DMS153 treated with DMSO at 0.1 percent for 48 hours (cell line): ENCODE data around the gene PNKD.
"Not testable (repeated sequence)": the region's sequence is repeated elsewhere in the genome, so short reads cannot be mapped to it uniquely, and the experiment has no call there.

ENCODE experiments used
- DNase-seq: peaks from one replicate; lab custom pipeline; 2025; ENCODE audit not compliant: unreplicated experiment; lab: John Stamatoyannopoulos, UW

PNKD gene

GRCh38 chr2:218272531-218273212, 2.4 kb downstream of the PNKD start:
- DNase-seq, result peak; percentile 87

- not testable (repeated sequence) for DNase-seq
These were observed 3.0 kb downstream of the PNKD start for GRCh38 chr2:218273214-218273907.

GRCh38 chr2:218273908-218274249, 3.6 kb downstream of the PNKD start:
- DNase-seq, result no peak

GRCh38 chr2:218274586-218274985, 4.3 kb downstream of the PNKD start:
- no peak for DNase-seq

GRCh38 chr2:218275371-218276072, 5.2 kb downstream of the PNKD start:
- no peak for DNase-seq

GRCh38 chr2:218276986-218277755, 6.9 kb downstream of the PNKD start:
- no peak for DNase-seq

- DNase-seq, result no peak
These were observed 7.6 kb downstream of the PNKD start for GRCh38 chr2:218277921-218278320.

- no peak for DNase-seq
These were observed 8.4 kb downstream of the PNKD start for GRCh38 chr2:218278531-218279360.

GRCh38 chr2:218280260-218280870, 10.0 kb downstream of the PNKD start:
- no peak for DNase-seq

- DNase-seq, result no peak
These were observed 11.1 kb downstream of the PNKD start for GRCh38 chr2:218281449-218281848.

GRCh38 chr2:218282173-218282991, 12.1 kb downstream of the PNKD start:
- DNase-seq, result no peak

- no peak for DNase-seq
These were observed 13.9 kb downstream of the PNKD start for GRCh38 chr2:218284106-218284811.

- no peak for DNase-seq
These were observed 15.3 kb downstream of the PNKD start for GRCh38 chr2:218285604-218286003.

- no peak for DNase-seq
These were observed 16.5 kb downstream of the PNKD start for GRCh38 chr2:218286570-218287459.

- DNase-seq, result no peak
These were observed 19.5 kb downstream of the PNKD start for GRCh38 chr2:218289639-218290315.

- no peak for DNase-seq
These were observed 20.3 kb downstream of the PNKD start for GRCh38 chr2:218290316-218291261.
